ENCODE measurements around the gene MRPL36. TPM values are rescaled to one million over a fixed set of nuclear protein-coding genes. Genes with fewer than 3 reads are reported as not detected.

MRPL36 gene
- total RNA-seq, 1 experiment from 2014 or later, result 61.2 TPM

GRCh38 chr5:1788200-1788599 lies 11.4 kb downstream of the MRPL36 start:
- Mint-ChIP-seq H3K27me3 (ENCODE audit: low read depth) (no peaks in the 10 kb centered on the region), H3K4me3 (no peak overlapping the region), H3K9me3 (no peaks in the 10 kb centered on the region), H3K27ac (no peak overlapping the region), H3K36me3 (no peaks in the 10 kb centered on the region), H3K4me1 (peaks cover 32% of the 10 kb centered on the region)
- POLR2A ChIA-PET, result no interaction called here
- CTCF ChIA-PET, result interaction anchor here (1.0 kb wide), 1 partner anchor 25 kb away, joined by 4 read pairs; no protein-coding TSS in a partner anchor
- TF ChIP-seq ZNF281 (CRISPR knock-in tag; IDR thresholded peaks at IDR 0.05) (no peak), CTCF (IDR thresholded peaks at IDR 0.05) (no peak), SMAD3 (CRISPR knock-in tag; IDR thresholded peaks at IDR 0.05; ENCODE audit: borderline replicate concordance) (no peak), SP1 (CRISPR knock-in tag; conservative IDR thresholded peaks at IDR 0.05) (no peak), FOXP4 (CRISPR knock-in tag; IDR thresholded peaks at IDR 0.05) (no peak), ATF6 (CRISPR knock-in tag; IDR thresholded peaks at IDR 0.05) (no peak), ZBTB43 (CRISPR knock-in tag; IDR thresholded peaks at IDR 0.05) (no peak), CREB1 (CRISPR knock-in tag; IDR thresholded peaks at IDR 0.05) (no peak), STAT6 (CRISPR knock-in tag; conservative IDR thresholded peaks at IDR 0.05; ENCODE audit: low read depth) (no peak)
- no peak for DNase-seq (ENCODE audit: low spot score)
- no peak for ATAC-seq

- POLR2A ChIA-PET, result no interaction called here
- Mint-ChIP-seq H3K9me3 (no peaks in the 10 kb centered on the region), H3K27me3 (ENCODE audit: low read depth) (no peaks in the 10 kb centered on the region)
- TF ChIP-seq ELF4 (CRISPR knock-in tag; IDR thresholded peaks at IDR 0.05; ENCODE audit: low read depth) (no peak), ATF1 (CRISPR knock-in tag; IDR thresholded peaks at IDR 0.05) (no peak), ATF6 (CRISPR knock-in tag; IDR thresholded peaks at IDR 0.05) (no peak), CREB1 (CRISPR knock-in tag; IDR thresholded peaks at IDR 0.05) (no peak), USF1 (CRISPR knock-in tag; IDR thresholded peaks at IDR 0.05) (no peak), EMX1 (CRISPR knock-in tag; IDR thresholded peaks at IDR 0.05) (no peak), PRDM15 (CRISPR knock-in tag; IDR thresholded peaks at IDR 0.05) (no peak)
Observed at GRCh38 chr5:1787472-1788047, 12.1 kb downstream of the MRPL36 start.

More at GRCh38 chr5:1787472-1788047, 12.1 kb downstream of the MRPL36 start:
- Mint-ChIP-seq H3K4me3 (no peak overlapping the region), H3K27ac (no peak overlapping the region), H3K36me3 (no peaks in the 10 kb centered on the region), H3K4me1 (peaks cover 28% of the 10 kb centered on the region)
- DNase-seq (ENCODE audit: low spot score) (peak; percentile 10), ATAC-seq (no peak)
- CTCF ChIA-PET, result no interaction called here
